Measurements from ENCODE around the gene ADAMTS9.

ADAMTS9 gene

DNA sequence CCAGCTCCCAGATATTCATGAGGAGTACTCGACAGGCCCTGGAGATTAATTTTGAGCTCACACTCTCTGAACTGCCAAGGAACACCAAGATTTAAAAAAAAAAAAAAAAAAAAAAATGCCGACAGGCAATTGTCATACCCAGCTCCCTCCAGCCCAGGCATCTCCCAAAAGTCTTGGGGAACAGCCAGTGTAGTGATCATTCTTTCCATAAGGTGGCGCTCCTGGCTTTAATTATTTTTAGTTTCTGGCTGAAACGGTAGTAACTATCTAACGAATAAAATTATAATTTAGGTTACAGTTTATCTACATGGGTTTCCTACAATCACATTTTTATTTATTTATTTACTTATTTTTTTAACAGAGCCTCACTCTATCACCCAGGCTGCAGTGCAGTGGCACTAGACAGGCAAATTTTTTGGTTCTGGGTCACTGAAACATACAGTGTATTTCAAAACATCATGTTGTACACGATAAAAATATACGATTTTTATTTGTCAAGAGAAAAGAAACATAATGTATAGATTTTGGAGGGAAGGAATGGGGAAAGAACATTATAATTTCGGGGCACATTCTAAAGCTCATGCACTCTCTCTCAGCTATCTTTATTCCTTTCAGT, 157.3 kb downstream of the ADAMTS9 start:
- DNase-seq = no peak

- no peak for DNase-seq
Observed at GRCh38 chr3:64523324-64523723, 164.5 kb downstream of the ADAMTS9 start.

DNA sequence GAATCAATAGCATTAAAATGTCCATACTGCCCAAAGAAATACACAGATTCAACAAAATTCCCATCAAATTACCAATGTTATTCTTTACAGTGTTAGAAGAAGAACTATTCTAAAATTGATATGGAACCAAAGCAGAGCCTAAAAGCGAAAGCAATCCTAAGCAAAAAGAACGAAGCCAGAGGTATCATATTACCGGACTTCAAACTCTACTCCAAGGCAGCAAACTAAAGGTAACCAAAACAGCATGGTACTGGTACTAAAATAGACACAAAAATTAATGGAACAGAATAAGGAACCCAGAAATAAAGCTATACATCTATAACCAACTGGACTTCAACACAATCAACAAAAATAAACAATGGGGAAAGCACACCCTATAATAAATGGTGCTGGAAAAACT, 167.5 kb downstream of the ADAMTS9 start:
- no peak for DNase-seq

- DNase-seq = no peak
Observed at GRCh38 chr3:64518950-64519349, 168.8 kb downstream of the ADAMTS9 start.

- DNase-seq = no peak
Observed at GRCh38 chr3:64518496-64518895, 169.3 kb downstream of the ADAMTS9 start.

DNA sequence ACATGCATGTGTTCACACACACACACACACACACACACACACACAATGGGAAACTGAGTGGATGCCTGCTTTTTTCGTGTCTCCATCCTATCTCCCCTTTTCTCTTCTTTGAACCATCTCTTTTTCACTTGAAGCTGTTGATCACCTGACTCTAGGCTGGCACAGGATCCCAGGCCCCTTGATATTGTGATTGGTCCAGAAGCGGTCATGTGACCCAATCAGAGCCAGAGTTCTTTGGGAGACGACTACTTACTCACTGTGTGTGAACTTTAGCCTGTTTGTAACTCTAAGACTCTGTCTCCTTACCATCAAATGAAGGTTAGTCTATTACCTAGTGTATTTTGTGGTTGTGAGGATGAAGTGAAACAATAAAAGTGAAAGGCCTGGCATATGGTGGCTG, 172.9 kb downstream of the ADAMTS9 start:
- no peak for DNase-seq

DNA sequence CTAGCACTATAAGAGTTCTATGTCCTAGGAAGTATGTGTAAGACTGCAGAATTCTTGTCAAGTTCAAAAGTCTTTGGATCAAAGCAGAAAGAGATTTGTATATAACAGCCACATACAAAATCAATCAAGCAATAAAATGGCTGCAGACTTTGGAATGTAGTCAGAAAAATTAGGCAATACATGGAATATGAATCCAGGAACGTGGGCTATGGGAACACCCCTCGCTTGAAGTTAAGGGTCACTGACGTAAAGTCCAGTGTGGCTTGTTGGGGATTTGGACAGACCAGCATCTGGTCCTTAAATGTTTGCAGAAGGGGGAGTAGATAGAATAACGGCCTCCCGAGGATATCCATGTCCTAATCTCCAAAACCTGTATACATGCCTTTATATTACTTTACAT, 178.6 kb downstream of the ADAMTS9 start:
- no peak for DNase-seq

GRCh38 chr3:64508140-64508539, 179.7 kb downstream of the ADAMTS9 start:
- no peak for DNase-seq

DNA sequence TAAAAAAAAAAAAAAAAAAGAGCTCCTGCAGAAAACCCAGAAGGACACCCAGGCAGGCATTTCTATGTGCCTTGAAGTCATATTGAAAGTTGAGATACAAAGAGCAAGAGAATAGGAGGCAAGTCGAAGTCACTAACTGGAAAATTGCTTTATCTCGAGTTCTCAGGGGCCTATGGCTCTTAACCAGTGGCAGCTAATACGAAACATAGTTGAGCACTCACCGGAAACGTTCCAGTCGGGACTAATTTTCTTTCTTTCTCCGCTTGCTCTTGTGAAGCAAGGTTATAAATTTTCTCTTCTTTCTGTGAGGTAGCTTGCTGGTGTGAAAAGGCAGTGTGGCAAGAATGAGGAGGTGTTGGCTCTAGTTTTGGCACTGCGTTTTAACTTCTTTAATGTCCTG, 181.5 kb downstream of the ADAMTS9 start:
- no peak for DNase-seq

GRCh38 chr3:64505419-64505818, 182.4 kb downstream of the ADAMTS9 start:
- peak in 1 of 5 donors; percentile 41 for DNase-seq

- DNase-seq = no peak
Observed at GRCh38 chr3:64502284-64502683, 185.5 kb downstream of the ADAMTS9 start.

DNA sequence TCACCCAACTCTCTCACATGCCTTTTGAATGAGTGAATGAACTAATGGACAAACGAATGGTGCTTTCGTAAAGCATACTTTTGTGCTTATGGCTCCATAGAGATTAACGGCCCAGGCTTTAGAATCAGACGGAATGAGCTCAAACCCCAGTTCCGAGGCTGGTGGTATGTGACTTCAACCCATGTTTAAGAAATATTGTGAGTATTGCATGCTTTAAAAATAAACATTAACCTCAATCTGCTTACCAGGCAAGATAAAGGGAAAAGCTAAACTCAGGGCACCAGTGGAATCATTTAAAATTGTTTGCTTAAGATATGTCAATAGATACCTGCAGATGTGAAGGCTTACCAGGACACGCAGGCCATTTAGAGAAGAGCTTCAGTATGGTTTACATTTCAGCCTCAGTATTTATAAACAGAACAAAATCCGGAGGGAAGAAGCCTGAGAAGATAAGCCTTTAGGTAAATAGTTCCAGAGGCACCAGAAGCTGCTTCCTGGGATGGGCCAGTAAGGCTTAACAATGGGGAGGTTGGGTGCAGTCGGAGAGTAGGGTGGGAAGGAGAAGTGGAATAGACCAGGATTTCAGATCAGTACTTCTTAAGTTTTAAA, 186.4 kb downstream of the ADAMTS9 start:
- no peak for DNase-seq

- no peak for DNase-seq
Observed at GRCh38 chr3:64496786-64497490, 190.9 kb downstream of the ADAMTS9 start.

DNA sequence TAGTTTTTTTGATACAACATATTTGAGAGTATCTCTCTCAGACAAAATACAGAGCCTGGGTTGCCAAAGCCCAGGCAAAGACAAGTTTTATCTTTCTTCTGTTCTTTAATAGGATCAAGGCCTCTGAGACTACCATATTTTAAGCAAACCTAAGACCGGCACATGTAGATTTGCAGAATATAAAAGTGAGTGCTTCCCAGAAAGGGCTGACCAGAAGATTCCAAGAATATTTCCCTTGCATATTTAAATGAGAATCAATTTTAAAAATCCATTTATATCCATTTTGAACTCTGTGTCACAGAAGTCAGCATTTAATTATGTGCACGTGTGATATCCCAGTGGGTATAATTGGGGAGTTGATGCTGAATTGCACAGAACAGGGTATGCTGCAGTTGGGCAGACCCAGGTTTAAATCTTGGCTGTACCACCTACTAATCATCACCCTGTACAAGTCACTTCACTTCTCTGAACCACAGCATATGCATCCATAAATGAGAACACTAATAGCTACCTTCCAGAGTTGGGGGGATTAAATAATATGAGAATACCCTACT, 191.9 kb downstream of the ADAMTS9 start:
- DNase-seq = no peak

GRCh38 chr3:64495121-64495780, 192.5 kb downstream of the ADAMTS9 start:
- DNase-seq = no peak

DNA sequence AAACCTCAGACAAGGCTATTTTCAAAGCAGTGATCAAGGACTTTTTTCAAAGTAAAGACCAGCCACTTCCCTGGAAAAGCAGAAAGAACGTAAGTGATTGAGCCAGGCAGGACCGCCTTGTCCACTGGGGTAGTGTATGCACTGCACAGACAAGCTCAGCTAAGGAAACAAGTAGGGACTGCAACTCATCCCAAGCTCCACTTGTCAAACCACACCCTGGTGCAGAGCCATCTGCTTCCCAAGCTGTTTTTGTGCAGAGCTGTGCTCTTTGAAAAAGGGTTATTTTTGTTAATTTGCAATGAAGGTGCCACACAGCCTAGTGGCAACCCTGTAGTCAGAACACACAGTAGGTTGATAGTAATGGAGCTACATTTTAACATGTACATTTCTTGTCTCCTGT, 193.3 kb downstream of the ADAMTS9 start:
- no peak for DNase-seq

DNA sequence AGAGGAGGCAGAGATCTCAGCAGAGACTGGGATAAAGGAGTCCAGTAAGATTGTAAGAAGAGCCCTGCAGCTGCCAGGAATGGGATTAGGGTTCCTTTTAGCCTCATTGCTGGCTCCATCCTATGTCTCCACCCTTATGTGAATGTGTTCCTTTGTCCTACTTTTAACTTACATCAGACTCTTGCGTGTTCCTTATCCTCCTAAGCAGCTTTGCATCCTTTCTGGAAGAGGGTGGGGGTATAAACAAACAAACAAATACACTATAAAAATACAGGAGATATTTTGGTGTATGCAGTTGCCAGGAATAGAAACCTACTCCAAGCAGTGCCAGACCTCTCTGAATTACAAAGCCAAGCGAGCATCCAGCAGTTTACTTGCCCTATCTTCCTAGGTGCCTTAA, 194.7 kb downstream of the ADAMTS9 start:
- DNase-seq = no peak

DNA sequence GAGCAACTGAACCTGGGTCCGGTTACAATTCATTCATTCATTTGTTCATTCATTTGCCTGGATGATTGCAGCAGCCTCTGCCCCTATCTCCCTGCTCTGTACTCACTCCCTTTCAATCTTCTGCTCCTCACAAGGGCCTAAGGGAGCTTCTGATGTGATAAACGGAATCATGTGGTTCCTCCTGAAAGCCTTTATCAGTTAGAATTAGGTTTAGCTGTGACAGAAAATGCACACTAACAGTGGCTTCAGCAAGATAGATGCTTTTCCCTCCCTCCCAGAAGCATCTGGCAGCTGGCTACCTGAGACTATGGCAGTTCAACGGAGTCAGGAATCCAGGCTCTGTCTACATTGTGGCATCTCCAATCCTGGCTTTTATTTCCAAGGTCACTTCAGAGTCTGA, 196.0 kb downstream of the ADAMTS9 start:
- no peak for DNase-seq

GRCh38 chr3:64490180-64490724, 197.5 kb downstream of the ADAMTS9 start:
- DNase-seq = no peak

DNA sequence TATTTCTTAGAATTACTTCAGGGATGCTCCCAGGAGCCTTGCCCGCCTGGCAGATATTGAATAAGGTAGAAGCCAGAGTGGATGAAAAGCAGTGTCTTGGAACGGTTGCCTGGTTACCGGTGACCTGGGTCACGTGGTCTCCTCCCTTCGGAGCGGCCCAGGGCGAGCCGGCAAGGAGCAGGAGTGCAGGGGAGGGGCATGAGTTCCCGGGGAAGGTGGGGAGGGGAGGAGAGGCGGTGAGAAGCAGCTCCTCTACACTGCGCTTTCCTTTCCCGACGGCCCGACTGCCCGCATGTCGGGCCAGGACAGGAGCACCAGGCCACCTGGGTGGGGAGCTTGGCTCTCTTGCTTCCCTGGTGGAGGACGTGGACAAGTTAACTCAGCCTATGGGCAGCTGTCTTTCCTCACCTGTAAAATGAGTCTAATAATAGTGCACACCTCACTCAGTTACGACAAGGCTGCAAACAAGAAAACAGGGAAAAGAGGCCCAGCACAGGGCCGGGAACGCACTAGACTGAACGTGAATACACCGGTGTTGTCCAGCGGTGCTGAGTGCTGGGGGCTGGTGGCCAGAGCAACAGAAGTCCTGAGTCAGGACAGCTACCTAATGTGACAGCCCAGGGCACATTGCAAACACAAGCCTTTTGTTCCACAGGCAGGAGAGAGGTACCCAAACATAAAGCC, 198.3 kb downstream of the ADAMTS9 start:
- DNase-seq = no peak

DNA sequence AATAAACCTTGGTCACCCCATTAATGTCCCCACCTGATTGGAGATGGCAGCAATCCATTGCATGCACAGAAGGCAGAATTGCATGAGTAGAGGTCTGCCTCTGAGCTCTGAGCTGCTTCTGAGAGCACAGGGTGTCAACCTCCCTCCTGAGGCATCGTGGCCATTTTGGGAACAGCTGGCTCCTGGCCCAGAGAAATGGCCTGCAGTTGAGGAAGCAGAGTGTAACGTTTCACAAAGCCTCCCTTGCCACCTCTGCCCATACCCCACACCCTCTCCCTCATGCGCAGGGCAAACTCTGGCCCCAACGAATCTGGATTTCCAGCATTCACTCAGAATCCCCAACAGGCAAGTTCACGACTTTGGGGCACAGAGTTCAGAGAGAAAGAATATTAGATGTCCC, 198.9 kb downstream of the ADAMTS9 start:
- DNase-seq = no peak

GRCh38 chr3:64484289-64484992, 203.4 kb downstream of the ADAMTS9 start:
- peak in 4 of 5 donors; percentile 22 to 56 (median 38) for DNase-seq

All from T-helper 1 cell (primary cell).